HG02798 (cell line): ENCODE measurements around the gene TAC3.
"Not testable (repeated sequence)": the region's sequence is repeated elsewhere in the genome, so short reads cannot be mapped to it uniquely, and the experiment has no call there.

Experiments used
- ATAC-seq: cut with Tn5 transposase; IDR thresholded peaks from one replicate; pipeline ENCODE4 v1.9.1; 2021; ENCODE audit warnings: mild to moderate bottlenecking; ENCODE audit not compliant: unreplicated experiment, poor library complexity

The TAC3 gene

DNA sequence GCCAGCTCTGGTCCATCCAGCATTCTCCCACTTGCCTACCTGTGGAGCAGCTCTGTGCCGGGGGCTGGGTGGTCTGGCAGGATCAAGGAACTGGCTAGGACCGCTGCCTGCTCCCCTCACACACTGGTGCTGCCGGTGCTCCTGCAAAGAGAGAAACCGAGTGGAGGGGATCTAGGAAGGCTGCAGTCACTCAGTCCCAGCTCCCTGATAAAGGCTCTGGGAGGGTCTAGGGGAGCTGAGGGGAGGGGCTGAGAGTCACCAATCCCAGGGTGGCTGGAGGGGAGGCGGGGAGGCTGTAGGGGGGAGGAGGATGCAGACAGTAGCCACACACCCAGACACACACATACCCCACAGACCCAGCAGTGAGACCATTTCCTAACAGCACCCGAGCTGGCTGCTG is at the start of gene TAC3:
TSS of gene TAC3 (minus strand) at position 182 of the 400 bp plus-strand sequence. CDS start 732 bp downstream, outside the sequence.
- ATAC-seq: no peak

DNA sequence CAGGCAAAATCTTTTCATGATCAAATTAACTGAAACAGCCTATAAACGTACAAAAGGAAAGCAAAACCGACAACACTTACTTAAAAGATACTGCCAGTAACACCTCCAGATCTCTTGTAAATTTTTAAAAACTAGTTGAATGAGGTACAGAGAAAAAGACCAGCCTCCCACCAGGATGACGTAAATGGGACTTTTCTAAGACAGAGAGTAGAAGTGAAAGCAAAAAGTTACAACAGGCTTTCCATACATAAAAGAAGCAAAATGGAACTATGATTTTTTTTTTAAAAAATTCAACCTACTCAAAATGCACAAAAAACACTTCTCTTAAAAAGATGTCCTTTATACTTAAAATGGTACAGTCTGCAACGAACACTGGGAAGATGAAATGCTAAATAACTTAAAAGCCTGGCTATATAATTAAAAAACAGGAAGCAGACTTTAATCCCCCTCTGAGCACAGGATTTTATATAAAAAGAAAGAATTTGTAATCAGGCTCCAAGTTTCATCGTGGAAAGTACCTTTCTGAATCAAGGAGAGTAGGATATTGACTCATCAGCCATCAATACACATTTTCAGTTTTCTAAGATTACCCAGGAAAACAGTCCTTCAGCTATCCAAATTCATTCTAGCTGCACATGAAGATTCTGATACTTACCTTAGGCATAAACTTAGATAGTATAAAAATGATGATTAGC is 47.8 kb upstream of the TAC3 start:
- peak; percentile 86 for ATAC-seq

DNA sequence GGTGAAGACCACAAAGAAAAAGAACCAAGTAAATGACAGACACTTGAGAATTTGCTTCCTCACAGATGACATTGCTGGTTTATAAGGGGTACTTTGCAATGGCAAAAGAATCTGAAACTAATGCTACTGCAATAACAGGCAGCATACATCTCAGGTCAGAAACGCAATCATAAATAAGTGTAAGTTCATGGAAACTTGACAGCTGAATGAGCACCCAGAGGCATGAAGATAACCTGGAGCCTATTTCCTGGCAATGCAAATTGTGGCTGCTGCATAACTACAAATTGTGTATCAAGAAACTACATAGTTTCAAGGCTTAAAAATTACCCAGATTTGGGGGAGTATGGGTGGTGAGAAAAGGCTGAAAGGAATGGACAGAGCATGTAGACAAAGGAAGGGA is 42.1 kb upstream of the TAC3 start:
- no peak for ATAC-seq

DNA sequence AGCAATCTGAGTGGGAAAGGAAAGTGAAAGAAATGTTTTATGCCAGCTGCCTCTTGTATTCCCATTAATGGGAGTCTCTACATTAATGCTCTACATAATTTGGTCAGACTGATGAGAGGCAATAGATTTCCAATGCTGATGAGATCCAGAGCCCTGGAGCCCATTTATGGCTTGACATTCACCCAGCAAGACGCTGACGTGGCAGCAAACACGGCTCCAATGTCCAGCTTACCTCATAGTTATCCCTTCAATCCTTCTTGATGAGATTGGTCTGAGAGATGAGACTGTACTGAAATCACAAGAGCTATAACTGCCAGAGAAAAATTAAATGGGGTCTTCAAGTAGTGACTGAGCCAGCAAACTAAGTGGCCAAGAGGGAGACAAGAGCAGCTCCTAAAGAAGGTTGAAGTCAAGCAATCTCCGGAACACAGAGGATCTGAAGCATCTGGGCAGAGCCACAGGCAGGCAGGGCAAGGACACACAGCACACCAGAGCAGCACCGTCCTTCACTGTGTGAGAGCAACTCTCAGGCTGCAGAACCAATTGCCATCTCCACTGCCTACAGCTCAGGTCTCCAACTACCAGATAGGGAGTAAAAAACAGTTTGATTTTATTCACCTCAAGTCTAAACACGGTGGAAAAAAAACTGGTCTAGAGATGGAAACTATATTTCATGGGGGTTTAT is 40.9 kb upstream of the TAC3 start:
- no peak for ATAC-seq

DNA sequence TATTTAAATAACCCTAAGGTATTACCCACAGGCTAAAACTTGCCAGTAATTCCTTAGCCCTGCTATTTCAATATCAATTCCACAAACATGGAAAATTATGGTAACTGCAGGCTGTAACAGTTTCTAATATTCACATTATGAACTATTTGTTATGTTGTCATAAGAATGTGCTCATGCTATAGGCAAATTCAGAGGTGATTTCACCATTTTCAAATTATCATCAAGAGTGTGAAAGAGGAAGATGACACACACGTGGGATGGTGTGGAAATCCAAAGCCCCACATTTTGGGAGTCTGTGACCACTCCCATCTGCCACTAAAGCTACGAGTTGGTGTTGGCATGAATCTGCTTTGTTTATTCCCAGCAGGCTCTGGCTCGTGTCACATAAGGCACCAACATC is 39.5 kb upstream of the TAC3 start:
- no peak for ATAC-seq

DNA sequence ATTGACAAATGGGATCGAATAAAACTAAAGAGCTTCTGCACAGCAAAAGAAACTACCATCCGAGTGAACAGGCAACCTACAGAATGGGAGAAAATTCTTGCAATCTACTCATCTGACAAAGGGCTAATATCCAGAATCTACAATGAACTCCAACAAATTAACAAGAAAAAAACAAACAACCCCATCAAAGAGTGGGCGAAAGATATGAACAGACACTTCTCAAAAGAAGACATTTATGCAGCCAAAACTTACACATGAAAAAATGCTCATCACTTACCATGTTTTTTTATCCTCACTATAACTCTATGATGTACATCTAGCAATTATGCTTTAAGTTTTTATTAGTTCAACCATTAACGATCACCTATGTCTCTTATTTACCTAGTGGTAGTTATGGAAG is 37.6 kb upstream of the TAC3 start:
- not testable (repeated sequence) for ATAC-seq

DNA sequence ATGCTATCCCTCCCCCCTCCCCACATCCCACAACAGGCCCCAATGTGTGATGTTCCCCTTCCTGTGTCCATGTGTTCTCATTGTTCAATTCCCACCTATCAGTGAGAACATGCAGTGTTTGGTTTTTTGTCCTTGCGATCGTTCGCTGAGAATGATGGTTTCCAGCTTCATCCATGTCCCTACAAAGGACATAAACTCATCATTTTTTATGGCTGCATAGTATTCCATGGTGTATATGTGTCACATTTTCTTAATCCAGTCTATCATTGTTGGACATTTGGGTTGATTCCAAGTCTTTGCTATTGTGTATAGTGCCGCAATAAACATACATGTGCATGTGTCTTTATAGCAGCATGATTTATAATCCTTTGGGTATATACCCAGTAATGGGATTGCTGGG is 36.8 kb upstream of the TAC3 start:
- ATAC-seq: not testable (repeated sequence)

DNA sequence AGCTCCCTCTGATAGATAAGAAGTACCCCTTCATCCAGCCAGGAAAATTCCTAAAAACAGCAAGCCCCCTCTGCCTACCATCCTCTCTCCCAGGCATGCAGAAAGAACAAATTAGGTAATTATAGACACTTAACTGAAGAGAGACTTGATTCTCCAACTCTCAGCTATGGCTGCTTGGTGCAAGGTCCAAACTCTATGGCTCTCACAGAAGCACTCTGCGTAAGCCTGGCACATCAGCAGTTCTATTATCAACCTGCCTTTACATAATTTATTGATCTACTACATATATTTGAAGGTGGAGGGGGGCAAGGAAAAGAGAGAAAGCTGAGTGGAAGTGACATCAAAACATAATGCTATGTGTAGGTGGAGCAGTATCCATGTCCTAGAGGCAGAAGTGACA is 34.7 kb upstream of the TAC3 start:
- ATAC-seq: no peak

DNA sequence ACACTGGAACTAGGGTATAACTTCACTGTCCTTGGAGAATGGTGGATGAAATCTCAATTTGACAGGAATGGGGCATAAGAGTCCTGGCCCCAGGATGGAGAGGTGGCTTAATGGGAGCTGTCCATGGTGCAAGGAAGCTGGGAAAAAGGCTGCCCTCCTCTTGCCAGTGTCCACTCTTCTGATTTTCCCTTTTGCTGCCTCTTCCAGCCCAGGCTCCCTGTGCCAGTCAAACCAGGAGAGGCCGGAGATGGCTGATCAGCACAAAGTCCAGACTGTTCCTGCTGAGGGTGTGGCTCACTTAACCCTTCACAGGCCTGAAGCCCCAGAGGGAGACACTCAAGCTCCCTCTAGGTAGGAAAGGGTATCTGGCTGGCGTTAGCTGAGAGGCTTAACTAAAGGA is 33.6 kb upstream of the TAC3 start, which contains the start of gene MYO1A:
TSS of gene MYO1A (minus strand) at position 240 of the 400 bp plus-strand sequence. CDS start 1,806 bp downstream, outside the sequence.
- ATAC-seq: no peak

DNA sequence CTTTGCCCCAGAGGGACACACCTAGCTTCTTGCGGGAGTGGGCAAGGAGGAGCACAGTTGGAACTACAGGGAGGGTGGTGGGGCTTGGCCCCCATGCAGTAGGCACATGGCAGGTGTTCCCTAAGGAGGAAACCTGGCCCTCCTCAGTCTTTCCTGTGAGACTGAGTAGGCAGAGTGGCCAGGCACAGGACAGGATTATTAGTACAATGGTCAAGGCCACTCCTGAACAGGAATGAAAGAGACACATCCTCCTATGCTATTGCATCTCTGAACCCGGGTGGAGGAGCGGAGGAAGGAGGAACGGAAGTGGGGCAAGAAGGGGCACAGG is 32.8 kb upstream of the TAC3 start:
- ATAC-seq: no peak

DNA sequence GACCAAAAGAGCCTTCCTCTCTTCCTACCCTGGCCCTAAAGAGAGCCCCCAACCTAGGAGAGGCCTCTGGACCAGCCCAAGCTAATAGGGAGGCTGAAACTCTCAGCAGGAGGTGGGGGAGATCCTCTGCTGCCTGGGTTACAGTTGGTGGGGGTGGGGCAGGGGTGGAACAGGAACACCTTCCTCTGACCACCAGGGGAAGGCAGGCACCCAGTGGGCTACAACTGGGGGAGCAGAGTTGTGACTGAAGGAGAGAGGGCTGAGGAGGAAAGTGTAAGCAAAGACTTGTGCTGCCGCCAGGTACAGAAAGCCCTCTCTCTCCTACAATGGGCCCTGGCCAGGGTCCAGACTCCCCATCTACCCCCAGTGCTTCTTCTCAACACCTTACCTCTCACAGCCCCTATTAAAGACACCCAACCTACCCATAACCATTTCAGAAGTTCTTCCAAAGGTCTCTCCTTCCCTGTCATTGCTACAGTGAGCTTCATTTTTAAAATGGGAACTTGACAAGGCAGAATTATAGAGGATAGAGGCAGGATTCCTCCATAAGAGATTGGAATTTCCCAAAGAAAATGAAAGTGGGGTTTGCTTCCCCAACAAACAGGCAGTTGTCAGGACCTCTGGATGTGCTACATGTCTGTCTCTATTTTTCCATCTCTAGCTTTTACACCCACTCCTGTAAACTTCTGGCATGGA is 32.2 kb upstream of the TAC3 start:
- no peak for ATAC-seq

DNA sequence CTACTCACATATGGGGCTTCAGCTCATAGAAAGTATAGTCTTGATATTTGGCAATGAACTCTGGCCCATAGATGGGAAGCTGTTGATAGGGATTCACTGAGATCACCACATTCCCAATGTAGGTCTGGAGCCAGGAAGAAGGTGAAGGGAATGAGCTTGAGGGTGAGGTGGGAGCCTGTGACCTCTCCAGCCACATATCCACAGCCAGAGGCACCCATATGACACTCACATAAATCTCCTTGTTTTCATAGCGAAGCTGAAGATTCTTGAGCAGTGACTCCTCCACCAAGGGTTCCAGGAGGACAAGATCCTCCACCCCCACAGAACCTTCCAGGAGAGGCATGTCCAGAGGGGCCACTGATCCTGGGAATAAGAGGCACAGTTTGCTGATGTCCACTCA is 31.7 kb upstream of the TAC3 start:
- no peak for ATAC-seq

DNA sequence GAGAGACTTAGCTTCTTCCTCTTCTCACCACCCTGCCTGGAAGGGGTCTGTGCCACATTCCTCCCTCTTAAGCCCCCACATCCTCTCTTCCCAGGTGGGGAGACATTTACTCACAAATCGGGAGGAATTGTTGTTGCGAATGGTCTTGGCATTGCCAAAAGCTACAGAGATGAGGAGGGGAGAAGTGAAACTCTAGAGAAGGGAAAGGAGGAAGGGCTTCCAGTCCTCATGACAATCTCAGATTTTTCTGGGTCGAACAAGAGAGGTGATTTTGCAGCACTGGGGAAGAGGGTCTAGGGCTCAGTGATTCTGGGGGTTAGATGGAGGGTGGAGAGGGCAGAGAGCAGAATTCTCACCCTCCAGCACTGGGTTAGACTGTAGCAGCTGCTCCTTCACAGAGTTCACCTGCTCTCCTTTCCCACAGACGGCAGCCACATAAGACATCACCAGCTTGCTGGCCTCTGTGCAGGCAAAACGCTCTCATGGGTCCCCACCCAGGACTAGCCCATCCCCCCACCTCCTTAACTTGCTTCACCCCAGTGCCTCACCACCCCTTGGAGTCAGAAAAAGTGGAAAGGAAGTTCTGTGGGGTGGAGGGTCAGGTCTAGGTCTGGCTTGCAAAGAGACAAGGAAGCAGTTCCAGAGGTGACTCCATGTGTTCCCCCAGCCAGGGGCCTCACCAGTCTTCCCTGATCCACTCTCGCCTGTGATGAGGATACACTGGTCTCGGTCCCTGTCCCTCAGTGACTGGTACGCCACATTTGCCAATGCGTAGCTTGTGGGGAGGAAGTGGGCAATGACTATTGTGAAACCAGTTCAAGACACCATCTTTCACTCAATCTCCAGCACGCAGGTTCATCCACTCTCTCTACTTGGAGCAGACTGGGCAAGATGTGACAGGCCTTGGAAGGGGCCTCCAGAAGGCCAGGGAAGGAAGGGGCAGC is 30.9 kb upstream of the TAC3 start:
- no peak for ATAC-seq

DNA sequence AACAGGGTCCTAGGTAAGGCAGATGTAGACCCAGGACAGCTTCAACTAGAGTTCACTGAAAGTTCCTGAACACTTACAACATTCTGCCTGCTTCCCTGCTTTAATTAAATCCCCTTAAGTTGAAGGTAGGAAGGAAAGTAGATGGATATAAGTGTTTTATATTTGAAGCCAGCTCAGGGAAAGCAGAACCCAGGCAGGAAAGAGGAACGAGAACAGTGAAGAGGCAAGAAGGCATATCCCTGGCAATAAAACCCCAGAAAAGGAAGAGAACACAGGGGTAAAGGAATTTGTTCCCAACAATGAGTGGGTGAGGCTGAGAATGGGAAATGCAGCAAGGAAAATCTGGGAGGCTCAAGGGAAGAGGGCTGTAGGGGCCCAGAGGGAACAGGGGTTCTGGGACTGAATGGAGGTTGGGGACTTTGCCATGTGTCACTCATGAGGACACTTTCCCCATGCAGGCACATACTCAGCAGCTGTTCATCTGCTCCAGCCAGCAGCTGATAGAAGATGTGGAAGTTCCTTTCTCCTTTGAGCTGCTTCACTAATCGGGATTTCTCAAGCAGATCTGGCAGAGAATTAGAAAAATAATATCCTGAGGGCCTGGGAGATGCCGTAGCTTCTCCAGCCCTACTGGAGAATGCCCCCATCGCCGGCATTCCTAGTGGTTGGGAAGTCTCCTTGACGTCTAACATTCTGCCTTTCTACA is 29.9 kb upstream of the TAC3 start:
- no peak for ATAC-seq

DNA sequence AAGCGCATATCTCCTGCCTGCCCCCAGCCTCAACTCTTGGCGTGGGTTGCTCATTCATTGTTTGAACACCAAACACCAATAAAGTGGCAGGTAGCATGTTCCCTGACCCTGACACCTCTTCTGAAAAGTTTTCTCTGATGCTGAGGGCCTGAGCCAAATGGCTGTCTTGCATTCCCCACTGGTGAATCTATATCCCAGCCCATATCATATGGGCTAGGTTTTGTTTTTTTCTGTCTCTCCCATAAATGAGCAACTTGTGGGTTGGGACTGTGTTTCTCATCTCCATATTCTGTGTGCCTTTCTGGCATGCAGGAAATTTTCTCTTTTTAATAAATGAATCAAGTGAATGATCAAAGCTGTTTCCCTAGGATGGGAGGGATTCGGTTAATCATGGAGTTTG is 28.6 kb upstream of the TAC3 start:
- ATAC-seq: no peak

DNA sequence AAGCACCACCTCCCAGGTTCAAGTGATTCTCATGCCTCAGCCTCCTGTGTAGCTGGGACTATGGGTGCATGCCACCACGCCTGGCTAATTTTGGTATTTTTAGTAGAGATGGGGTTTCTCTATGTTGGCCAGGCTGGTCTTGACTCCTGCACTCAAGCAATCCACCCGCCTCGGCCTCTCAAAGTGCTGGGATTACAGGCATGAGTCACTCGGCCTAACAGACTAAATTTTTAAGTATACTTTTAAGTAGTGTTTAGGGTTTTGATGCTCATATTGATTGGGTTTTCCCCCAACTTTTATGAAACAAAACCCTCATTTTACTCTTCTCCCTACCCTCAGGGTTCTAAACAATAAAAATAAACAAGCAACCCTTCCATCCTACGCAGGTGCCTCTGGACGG is 28.1 kb upstream of the TAC3 start:
- no peak for ATAC-seq

DNA sequence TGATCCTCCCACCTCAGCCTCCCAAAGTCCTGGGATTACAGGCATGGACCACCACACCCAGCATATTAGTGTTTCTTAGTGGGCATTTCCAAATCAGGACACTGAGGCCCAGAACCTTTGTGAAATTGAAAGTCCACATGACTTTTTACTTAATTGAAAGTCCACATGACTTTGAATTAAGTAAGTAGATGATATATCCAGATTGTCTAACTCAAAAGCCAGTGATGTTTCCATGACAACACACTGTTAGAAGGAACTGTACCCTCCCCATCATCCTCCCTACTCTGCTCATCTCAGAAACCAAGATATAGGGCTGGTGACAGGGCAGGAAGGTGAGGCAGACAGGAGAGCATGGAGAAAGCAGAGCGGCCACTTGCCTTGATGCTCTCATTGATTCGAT is 26.4 kb upstream of the TAC3 start:
- ATAC-seq: no peak

DNA sequence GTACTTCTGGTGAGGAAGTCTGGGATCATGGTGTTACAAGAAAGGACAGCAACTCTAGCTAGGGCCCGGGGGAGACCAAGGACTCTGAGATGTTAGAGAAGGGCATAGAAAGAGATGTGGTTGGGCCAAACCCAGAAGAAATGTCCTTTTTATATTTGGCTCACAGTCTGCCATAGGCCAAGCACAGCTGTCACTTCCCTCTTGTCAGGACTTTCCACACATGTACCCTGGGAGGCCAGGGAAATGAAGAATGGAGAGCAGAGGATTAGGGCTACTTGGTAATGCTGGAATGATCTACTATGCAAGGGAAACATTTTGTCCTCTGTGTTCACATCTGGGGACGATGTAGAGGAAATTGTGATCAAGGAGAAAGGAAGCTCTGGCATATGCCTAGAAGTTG is 24.4 kb upstream of the TAC3 start:
- no peak for ATAC-seq

DNA sequence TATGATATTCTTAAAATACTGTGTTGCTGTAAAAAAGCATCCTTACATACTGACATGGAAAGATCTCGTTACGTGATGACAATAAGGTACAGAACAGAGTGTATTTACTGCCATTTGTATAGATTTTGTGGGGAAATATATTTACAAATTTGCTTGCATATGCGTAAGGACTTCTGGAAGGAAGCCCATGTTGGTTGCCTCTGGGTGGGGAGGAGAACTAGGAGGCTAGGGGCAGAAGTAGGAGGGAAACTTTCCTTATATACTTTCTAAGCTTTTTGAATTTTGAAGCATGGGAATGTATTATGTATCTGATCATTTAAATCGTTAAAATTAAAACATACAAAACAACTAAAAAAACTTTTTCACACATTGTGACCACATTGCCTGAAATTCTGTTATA is 23.9 kb upstream of the TAC3 start:
- ATAC-seq: no peak
